ENCODE measurements around the gene ACVR1C.
A peak's percentile ranks its signal among the peaks of the same experiment; 100 is the strongest.

ACVR1C gene

GRCh38 chr2:157628477-157629415, at the start of gene ACVR1C:
Gene ACVR1C, minus strand, starts transcription at chr2:157628864. Its CDS starts 220 bp downstream, at chr2:157628644.
- peak within 1 kb of the TSS; percentile 84 for H3K4me3 Mint-ChIP-seq
- ATAC-seq = peak; percentile 94
- H3K27ac Mint-ChIP-seq = peak within 1 kb of the TSS; percentile 49
- no peaks in the 10 kb centered on the region for H3K9me3 Mint-ChIP-seq
- no peaks in the 10 kb centered on the region for H3K36me3 Mint-ChIP-seq
- no peaks in the 10 kb centered on the region for H3K27me3 Mint-ChIP-seq
- H3K4me1 Mint-ChIP-seq = peaks cover 22% of the 10 kb centered on the region

GRCh38 chr2:157677941-157678340, 49.3 kb upstream of the ACVR1C start:
- Mint-ChIP-seq H3K4me1 (peaks cover 3% of the 10 kb centered on the region), H3K36me3 (no peaks in the 10 kb centered on the region), H3K9me3 (no peaks in the 10 kb centered on the region), H3K27ac (no peak overlapping the region), H3K4me3 (no peak overlapping the region), H3K27me3 (peaks cover 15% of the 10 kb centered on the region)
- no peak for ATAC-seq

DNA sequence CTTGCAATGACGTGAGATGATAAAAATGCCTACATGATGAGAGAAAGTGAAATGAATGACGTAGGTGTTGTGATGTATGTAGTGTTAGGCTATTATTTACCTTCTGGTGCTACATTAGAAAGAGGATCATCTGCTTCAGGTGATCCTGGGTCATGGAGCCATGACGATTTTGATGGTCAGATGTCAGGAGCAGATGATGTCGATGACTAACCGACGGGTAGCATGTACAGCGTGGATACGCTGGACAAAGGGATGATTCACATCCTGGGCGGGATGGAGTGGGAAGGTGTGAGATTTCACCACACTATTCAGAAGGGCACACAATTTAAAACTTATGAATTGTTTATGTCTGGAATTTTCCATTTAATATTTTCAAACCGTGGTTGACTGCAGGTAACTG, 43.5 kb upstream of the ACVR1C start:
- no peaks in the 10 kb centered on the region for H3K36me3 Mint-ChIP-seq
- no peak for ATAC-seq

DNA sequence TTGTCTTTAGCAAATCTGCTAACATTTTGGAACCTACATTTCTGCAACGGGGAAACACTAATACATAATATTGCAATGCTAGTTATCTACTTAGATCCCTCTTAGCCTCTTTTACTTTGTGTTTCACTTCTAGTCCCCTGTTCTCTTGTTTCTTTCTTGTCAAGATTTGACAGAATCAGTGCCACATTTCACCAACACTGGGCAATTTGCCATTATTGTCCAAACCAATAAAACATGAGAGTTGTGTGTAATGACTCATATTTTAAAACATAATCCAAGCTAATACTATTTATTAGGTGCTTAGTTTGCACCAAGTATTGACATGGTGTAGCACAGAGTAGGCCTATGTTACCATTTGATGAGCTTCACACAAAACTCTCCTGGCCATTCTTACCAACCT, 33.7 kb upstream of the ACVR1C start:
- Mint-ChIP-seq H3K27ac (no peak overlapping the region), H3K36me3 (no peaks in the 10 kb centered on the region), H3K9me3 (no peaks in the 10 kb centered on the region), H3K4me1 (no peaks in the 10 kb centered on the region), H3K27me3 (no peaks in the 10 kb centered on the region), H3K4me3 (no peak overlapping the region)
- no peak for ATAC-seq

More for the DNA sequence above, 43.5 kb upstream of the ACVR1C start:
- H3K9me3 Mint-ChIP-seq = no peaks in the 10 kb centered on the region
- peaks cover 10% of the 10 kb centered on the region for H3K27me3 Mint-ChIP-seq
- no peak overlapping the region for H3K27ac Mint-ChIP-seq
- no peak overlapping the region for H3K4me3 Mint-ChIP-seq
- H3K4me1 Mint-ChIP-seq = no peaks in the 10 kb centered on the region

- Mint-ChIP-seq H3K27ac (no peak overlapping the region), H3K4me3 (no peak overlapping the region), H3K4me1 (no peaks in the 10 kb centered on the region), H3K27me3 (no peaks in the 10 kb centered on the region), H3K36me3 (no peaks in the 10 kb centered on the region), H3K9me3 (no peaks in the 10 kb centered on the region)
- no peak for ATAC-seq
Measured at GRCh38 chr2:157661776-157662175, 33.1 kb upstream of the ACVR1C start.

DNA sequence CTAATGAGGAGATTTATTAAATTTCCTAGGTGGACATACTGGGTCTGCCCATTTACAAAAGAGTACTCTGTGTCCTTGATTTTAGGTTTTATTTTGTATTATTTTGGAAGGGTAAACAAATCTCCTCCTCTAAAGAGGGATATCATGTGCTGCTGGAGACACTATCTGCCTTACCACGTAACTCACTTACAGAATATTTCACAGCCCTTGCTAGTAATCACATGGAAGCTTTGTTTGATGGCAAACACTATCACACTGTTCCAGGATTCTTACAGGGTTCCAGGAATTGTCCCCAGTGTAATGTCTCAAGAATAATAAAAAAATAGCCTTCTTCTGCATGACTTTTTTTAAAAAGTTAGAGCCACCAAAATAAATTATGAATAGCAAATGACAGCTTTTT, 29.2 kb upstream of the ACVR1C start:
- Mint-ChIP-seq H3K36me3 (no peaks in the 10 kb centered on the region), H3K4me1 (no peaks in the 10 kb centered on the region), H3K4me3 (no peak overlapping the region), H3K9me3 (no peaks in the 10 kb centered on the region), H3K27ac (no peak overlapping the region), H3K27me3 (peaks cover 9% of the 10 kb centered on the region)
- no peak for ATAC-seq

GRCh38 chr2:157657101-157657500, 28.4 kb upstream of the ACVR1C start:
- no peaks in the 10 kb centered on the region for H3K9me3 Mint-ChIP-seq
- peaks cover 9% of the 10 kb centered on the region for H3K27me3 Mint-ChIP-seq
- no peak overlapping the region for H3K4me3 Mint-ChIP-seq
- ATAC-seq = no peak
- no peaks in the 10 kb centered on the region for H3K36me3 Mint-ChIP-seq
- no peaks in the 10 kb centered on the region for H3K4me1 Mint-ChIP-seq
- H3K27ac Mint-ChIP-seq = no peak overlapping the region

- no peak overlapping the region for H3K27ac Mint-ChIP-seq
- no peak overlapping the region for H3K4me3 Mint-ChIP-seq
- no peak for ATAC-seq
- H3K27me3 Mint-ChIP-seq = peaks cover 12% of the 10 kb centered on the region
- H3K36me3 Mint-ChIP-seq = no peaks in the 10 kb centered on the region
- H3K4me1 Mint-ChIP-seq = no peaks in the 10 kb centered on the region
- H3K9me3 Mint-ChIP-seq = no peaks in the 10 kb centered on the region
Measured at GRCh38 chr2:157644776-157645175, 16.1 kb upstream of the ACVR1C start.

DNA sequence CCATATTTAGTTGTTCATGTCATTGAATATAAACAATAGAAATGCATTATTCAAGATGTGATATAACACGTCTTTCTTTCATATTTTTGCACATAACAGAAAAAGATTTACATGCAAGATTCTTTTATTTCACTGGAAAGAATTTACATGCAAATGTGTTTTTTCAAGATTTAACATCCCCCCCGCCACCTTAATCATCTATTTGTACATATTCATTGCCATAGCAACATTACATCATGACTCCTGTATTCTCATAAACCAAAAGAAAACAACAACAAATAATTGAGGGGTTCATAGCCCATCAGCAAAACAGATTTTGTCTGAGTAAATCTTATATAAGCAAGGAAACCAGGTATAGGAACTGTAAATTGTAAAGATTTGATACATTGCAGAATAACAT, 3.2 kb upstream of the ACVR1C start:
- H3K4me1 Mint-ChIP-seq = peaks cover 16% of the 10 kb centered on the region
- no peak overlapping the region for H3K4me3 Mint-ChIP-seq
- ATAC-seq = no peak

GRCh38 chr2:157627594-157628476, 829 bp downstream of the ACVR1C start:
- Mint-ChIP-seq H3K27me3 (no peaks in the 10 kb centered on the region), H3K4me1 (peaks cover 22% of the 10 kb centered on the region), H3K36me3 (no peaks in the 10 kb centered on the region), H3K27ac (peak overlapping the region; percentile 49), H3K9me3 (peaks cover 2% of the 10 kb centered on the region), H3K4me3 (peak overlapping the region; percentile 84)
- peak; percentile 56 for ATAC-seq

More for the DNA sequence above, 3.2 kb upstream of the ACVR1C start:
- H3K27ac Mint-ChIP-seq = no peak overlapping the region
- H3K9me3 Mint-ChIP-seq = no peaks in the 10 kb centered on the region
- no peaks in the 10 kb centered on the region for H3K36me3 Mint-ChIP-seq
- peaks cover 10% of the 10 kb centered on the region for H3K27me3 Mint-ChIP-seq

DNA sequence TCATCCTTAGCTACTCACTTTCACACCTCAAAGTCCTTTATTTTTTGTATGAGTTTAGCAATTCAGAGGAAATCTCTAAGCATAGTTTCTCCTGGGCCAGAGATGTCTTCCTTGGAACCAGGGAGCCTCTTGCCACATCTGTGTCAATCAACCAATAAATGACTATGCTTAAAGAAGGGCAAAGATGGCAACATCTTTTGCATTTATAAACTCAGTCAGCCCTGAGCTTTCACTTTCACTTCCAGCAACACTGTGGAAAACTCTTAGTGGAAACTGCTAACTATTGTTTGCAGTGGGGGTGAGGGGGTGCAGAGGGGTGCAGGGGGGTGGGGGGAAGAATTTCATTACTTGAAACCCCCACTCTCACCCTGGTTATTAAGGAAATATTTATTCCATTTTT, 3.4 kb downstream of the ACVR1C start:
- ATAC-seq = no peak
- Mint-ChIP-seq H3K27me3 (no peaks in the 10 kb centered on the region), H3K4me1 (peaks cover 22% of the 10 kb centered on the region), H3K4me3 (no peak overlapping the region), H3K27ac (no peak overlapping the region), H3K9me3 (peaks cover 8% of the 10 kb centered on the region), H3K36me3 (no peaks in the 10 kb centered on the region)

- Mint-ChIP-seq H3K9me3 (peaks cover 8% of the 10 kb centered on the region), H3K4me1 (peaks cover 6% of the 10 kb centered on the region), H3K36me3 (peaks cover 5% of the 10 kb centered on the region), H3K4me3 (no peak overlapping the region), H3K27me3 (peaks cover 37% of the 10 kb centered on the region), H3K27ac (no peak overlapping the region)
- ATAC-seq = no peak
Measured at GRCh38 chr2:157620956-157621355, 7.7 kb downstream of the ACVR1C start.

GRCh38 chr2:157611726-157612125, 16.9 kb downstream of the ACVR1C start:
- Mint-ChIP-seq H3K27me3 (peaks cover 45% of the 10 kb centered on the region), H3K9me3 (peaks cover 10% of the 10 kb centered on the region), H3K27ac (no peak overlapping the region), H3K4me1 (peaks cover 7% of the 10 kb centered on the region), H3K36me3 (peaks cover 9% of the 10 kb centered on the region), H3K4me3 (no peak overlapping the region)
- ATAC-seq = no peak

- H3K9me3 Mint-ChIP-seq = peaks cover 10% of the 10 kb centered on the region
- no peak overlapping the region for H3K4me3 Mint-ChIP-seq
- no peak for ATAC-seq
- peaks cover 5% of the 10 kb centered on the region for H3K36me3 Mint-ChIP-seq
- no peak overlapping the region for H3K27ac Mint-ChIP-seq
- peaks cover 39% of the 10 kb centered on the region for H3K27me3 Mint-ChIP-seq
- peaks cover 7% of the 10 kb centered on the region for H3K4me1 Mint-ChIP-seq
Measured at GRCh38 chr2:157611110-157611509, 17.6 kb downstream of the ACVR1C start.

GRCh38 chr2:157606534-157606933, 22.1 kb downstream of the ACVR1C start:
- peaks cover 5% of the 10 kb centered on the region for H3K36me3 Mint-ChIP-seq

More at GRCh38 chr2:157606534-157606933, 22.1 kb downstream of the ACVR1C start:
- Mint-ChIP-seq H3K27ac (no peak overlapping the region), H3K4me3 (no peak overlapping the region), H3K27me3 (peaks cover 29% of the 10 kb centered on the region), H3K4me1 (peaks cover 7% of the 10 kb centered on the region), H3K9me3 (peaks cover 10% of the 10 kb centered on the region)
- ATAC-seq = no peak
